ENCODE data around the gene FCAR.
"Not testable (repeated sequence)": the region's sequence is repeated elsewhere in the genome, so short reads cannot be mapped to it uniquely, and the experiment has no call there.

GRCh38 chr19:54904261-54904660 lies 30.2 kb downstream of the FCAR start:
- not testable (repeated sequence) for TF ChIP-seq CTCF (IDR thresholded peaks at IDR 0.05 in 2 of 3, conservative IDR thresholded peaks at IDR 0.05 in 1 of 3; ENCODE audit: borderline replicate concordance in 1 of 3, insufficient read depth in 1 of 3, low read depth in 2 of 3, low read length in 2 of 3); JUND (IDR thresholded peaks at IDR 0.05); RAD21 (IDR thresholded peaks at IDR 0.05; ENCODE audit: low read depth); POLR2A (IDR thresholded peaks at IDR 0.05; ENCODE audit: borderline replicate concordance, extremely low read depth, insufficient read depth, insufficient read length); EZH2phosphoT487 (IDR thresholded peaks at IDR 0.05; ENCODE audit: borderline replicate concordance); ATF3 (IDR thresholded peaks at IDR 0.05); SIN3A (IDR thresholded peaks at IDR 0.05; ENCODE audit: low read depth)
